ENCODE measurements around the gene GALNTL6.

The GALNTL6 gene

DNA sequence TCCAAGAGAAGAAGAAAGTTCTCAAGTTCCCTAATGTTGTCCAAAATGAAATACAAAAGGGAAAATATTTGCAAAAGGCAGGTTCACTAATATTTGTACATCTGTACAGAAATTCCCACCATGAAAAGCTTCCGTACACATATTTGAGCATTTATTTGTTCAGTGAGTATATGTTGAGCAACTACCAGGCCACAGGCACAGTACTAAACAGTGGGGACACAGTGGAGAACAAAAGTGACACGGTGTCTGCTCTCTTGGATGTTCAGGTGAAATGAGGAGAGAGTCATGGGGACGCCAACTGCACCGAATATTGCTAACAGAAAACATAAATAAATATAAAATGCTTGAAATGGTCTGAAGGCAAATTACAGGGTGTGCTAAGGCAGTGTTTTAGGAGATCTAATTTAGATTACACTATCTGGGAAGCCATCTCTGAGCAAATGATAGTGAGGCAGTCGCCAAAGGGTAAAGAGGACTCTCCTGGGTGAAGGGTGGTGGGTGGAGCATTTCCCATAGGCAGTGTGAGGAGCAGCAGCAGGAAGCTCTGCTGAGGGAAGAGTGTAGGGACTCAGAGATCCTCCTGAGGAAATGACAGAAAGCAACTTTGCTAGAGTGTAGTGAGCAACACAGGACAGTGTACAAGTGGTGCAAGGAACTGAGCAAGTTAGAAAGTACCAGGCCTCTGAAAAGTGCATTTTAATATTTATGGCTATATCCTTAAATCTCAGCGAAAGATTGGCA, 375.2 kb downstream of the GALNTL6 start:
- no peak for DNase-seq (ENCODE audit: low read depth)
- no peak overlapping the region for H3K4me3 ChIP-seq (ENCODE audit: control insufficient read depth, low read depth, low read length)
- TF ChIP-seq CTCF (IDR thresholded peaks at IDR 0.05; ENCODE audit: control insufficient read depth, insufficient read depth, low read depth, low read length, missing control alignments) = no peak

- no peak for DNase-seq (ENCODE audit: low read depth)
- no peak overlapping the region for H3K4me3 ChIP-seq (ENCODE audit: control insufficient read depth, low read depth, low read length)
- TF ChIP-seq CTCF (IDR thresholded peaks at IDR 0.05; ENCODE audit: control insufficient read depth, insufficient read depth, low read depth, low read length, missing control alignments) = peak; percentile 62
Observed at GRCh38 chr4:172202480-172203076, 389.4 kb downstream of the GALNTL6 start.

DNA sequence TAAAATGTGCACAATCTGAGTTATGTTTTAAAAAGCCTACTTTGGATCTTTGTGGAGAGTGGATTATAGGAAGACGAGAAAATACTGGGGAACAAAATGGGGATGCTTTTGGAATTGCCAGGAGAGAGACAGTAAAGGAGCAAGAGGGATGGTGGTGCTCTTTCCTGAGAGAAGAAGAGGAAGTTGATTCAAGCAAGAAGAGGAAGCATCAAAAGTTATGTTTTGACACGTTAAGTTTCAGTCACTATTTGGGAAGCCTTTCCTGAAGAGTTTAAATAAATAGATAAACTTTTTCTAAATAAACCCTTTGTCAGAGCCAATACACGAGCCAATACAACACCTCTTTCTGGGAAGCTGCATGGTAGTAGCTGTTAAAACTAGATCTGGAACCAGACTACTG, 394.1 kb downstream of the GALNTL6 start:
- H3K4me3 ChIP-seq (ENCODE audit: control insufficient read depth, low read depth, low read length) = no peak overlapping the region
- DNase-seq (ENCODE audit: low read depth) = no peak
- no peak for TF ChIP-seq CTCF (IDR thresholded peaks at IDR 0.05; ENCODE audit: control insufficient read depth, insufficient read depth, low read depth, low read length, missing control alignments)

DNA sequence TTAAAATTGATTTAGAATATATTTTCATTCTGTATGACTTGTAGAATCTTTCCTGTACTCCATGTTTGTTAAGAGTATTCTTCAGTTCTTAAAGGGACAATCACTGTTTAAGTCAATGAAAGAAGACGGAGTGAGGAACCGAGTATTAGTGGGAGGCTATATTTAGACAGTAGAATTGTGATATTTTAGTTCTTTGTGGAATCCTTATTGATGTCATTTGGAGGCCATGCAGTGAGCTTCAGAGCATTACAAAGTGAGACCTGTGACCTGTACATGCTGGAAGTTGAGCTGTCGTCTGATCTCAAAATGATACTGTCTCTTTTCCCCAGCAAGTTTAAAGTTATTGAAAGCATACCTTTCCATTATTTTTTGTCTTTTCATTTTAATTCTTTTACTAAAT, 394.7 kb downstream of the GALNTL6 start:
- H3K4me3 ChIP-seq (ENCODE audit: control insufficient read depth, low read depth, low read length) = no peak overlapping the region
- DNase-seq (ENCODE audit: low read depth) = no peak
- TF ChIP-seq CTCF (IDR thresholded peaks at IDR 0.05; ENCODE audit: control insufficient read depth, insufficient read depth, low read depth, low read length, missing control alignments) = no peak

GRCh38 chr4:172220679-172221078, 407.5 kb downstream of the GALNTL6 start:
- no peak for TF ChIP-seq CTCF (IDR thresholded peaks at IDR 0.05; ENCODE audit: control insufficient read depth, insufficient read depth, low read depth, low read length, missing control alignments)
- no peak for DNase-seq (ENCODE audit: low read depth)
- H3K4me3 ChIP-seq (ENCODE audit: control insufficient read depth, low read depth, low read length) = no peak overlapping the region

DNA sequence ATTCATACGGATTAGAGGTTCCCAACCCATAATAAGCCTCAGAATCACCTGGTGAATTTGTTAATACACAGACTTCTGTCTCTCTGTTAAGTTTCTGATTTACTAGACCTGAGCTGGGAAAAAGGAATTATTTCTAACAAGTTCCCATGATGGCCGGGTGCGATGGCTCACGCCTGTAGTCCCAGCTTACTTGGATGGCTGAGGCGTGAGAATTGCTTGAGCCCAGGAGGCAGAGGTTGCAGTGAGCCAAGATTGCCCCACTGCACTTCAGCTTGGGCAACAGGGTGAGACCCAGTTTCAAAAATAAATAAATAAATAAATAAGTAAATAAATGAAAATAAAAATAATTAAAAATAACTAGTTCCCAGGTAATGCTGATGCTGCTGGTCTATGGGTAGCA, 412.3 kb downstream of the GALNTL6 start:
- no peak overlapping the region for H3K4me3 ChIP-seq (ENCODE audit: control insufficient read depth, low read depth, low read length)
- DNase-seq (ENCODE audit: low read depth) = no peak
- TF ChIP-seq CTCF (IDR thresholded peaks at IDR 0.05; ENCODE audit: control insufficient read depth, insufficient read depth, low read depth, low read length, missing control alignments) = no peak
